SK-N-MC (cell line): Measurements from ENCODE around the gene MAPK8IP2.

ENCODE experiments used
- DNase-seq: peaks from one replicate; pipeline ENCODE4 v3.0.0-alpha.2; 2011; ENCODE audit warnings: low read depth, low spot score
- H3K27ac ChIP-seq: fragments of 200-600 bp; sonication (generic); 2 replicates; pipeline ENCODE4 v1.5.1; 2016; ENCODE audit warnings: mixed run types
- H3K36me3 ChIP-seq: fragments of 200-600 bp; sonication (generic); 2 replicates; pipeline ENCODE4 v1.6.1; 2017; ENCODE audit warnings: antibody characterized with exemption, low read length, mixed read lengths; ENCODE audit not compliant: insufficient read depth
- H3K4me3 ChIP-seq: fragments of 200-600 bp; sonication (generic); 2 replicates; pipeline ENCODE4 v1.5.1; 2016
- H3K9ac ChIP-seq: fragments of 200-600 bp; sonication (generic); 2 replicates; pipeline ENCODE4 v1.8.0; 2017; ENCODE audit warnings: mixed run types, mixed read lengths; ENCODE audit not compliant: insufficient read length
- H3K9me3 ChIP-seq: fragments of 200-600 bp; sonication (generic); 2 replicates; pipeline ENCODE4 v1.6.1; 2017; ENCODE audit warnings: low read depth, mild to moderate bottlenecking, antibody characterized with exemption, low read length, moderate library complexity, mixed read lengths
- EZH2 ChIP-seq: fragments of 200-600 bp; sonication (generic); IDR thresholded peaks from one replicate; pipeline ENCODE4 v1.6.1; 2017; ENCODE audit warnings: antibody characterized with exemption
- FOXP2 ChIP-seq: optimal IDR thresholded peaks from 2 replicates; pipeline ENCODE3; 2011; ENCODE audit warnings: mild to moderate bottlenecking, moderate library complexity; ENCODE audit not compliant: insufficient read depth; ENCODE audit errors: extremely low read length, control extremely low read depth
- POLR2AphosphoS5 ChIP-seq: IDR thresholded peaks from 2 replicates; pipeline ENCODE4 v1.6.1; 2012; ENCODE audit warnings: mild to moderate bottlenecking, low read depth, low read length, borderline replicate concordance

MAPK8IP2 gene

DNA sequence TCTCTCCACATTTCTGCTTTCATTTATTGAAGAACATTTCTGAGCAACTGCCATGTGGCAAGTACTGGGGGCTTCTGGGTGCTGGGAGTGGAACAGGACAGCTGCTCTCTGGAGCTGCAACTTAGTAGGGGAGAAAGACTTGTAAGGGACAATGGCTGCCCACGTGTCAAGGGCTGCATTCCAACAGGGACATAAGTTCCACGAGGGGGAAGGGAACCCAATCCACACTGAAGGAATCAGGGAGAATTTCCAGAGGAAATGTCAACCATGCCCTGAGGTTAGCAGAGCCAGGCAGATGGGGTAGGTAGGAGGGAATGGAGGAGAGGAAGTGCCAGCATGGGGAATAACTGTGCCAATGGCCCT lies 1.7 kb downstream of the MAPK8IP2 start:
- Histone ChIP-seq H3K36me3 (no peaks in the 10 kb centered on the region), H3K27ac (no peak overlapping the region), H3K9ac (no peak overlapping the region), H3K9me3 (no peaks in the 10 kb centered on the region), H3K4me3 (no peak overlapping the region)
- DNase-seq = no peak
- no peak for TF ChIP-seq POLR2AphosphoS5
- no peak for TF ChIP-seq EZH2
- TF ChIP-seq FOXP2 = no peak

DNA sequence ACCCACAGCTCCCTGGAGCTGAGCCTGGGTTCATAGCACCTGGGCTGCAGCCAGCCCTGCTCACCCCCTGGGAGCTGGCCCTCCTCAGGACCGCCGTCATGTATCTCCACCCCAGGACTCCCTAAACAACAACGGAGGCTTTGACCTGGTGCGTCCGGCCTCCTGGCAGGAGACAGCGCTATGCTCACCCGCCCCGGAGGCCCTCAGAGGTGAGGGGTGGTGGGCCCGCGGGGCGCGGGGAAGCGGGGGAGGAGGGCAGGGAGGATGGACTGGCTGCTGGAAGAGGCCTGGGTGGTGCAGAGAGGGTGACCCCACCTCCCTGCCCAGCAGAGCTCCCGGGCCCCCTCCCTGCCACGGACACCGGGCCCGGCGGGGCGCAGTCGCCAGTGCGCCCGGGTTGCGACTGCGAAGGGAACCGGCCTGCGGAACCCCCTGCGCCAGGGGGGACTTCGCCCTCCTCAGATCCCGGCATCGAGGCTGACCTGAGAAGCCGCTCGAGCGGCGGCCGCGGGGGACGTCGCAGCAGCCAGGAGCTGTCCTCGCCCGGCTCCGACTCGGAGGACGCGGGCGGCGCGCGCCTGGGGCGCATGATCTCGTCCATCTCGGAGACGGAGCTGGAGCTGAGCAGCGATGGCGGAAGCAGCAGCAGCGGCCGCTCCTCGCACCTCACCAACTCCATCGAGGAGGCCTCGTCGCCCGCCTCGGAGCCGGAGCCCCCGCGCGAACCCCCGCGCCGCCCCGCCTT lies 3.1 kb downstream of the MAPK8IP2 start:
- H3K4me3 ChIP-seq = no peak overlapping the region
- H3K36me3 ChIP-seq = no peaks in the 10 kb centered on the region
- no peak overlapping the region for H3K27ac ChIP-seq
- H3K9me3 ChIP-seq = no peaks in the 10 kb centered on the region
- no peak overlapping the region for H3K9ac ChIP-seq
- DNase-seq = no peak
- no peak for TF ChIP-seq POLR2AphosphoS5
- no peak for TF ChIP-seq FOXP2
- TF ChIP-seq EZH2 = no peak

DNA sequence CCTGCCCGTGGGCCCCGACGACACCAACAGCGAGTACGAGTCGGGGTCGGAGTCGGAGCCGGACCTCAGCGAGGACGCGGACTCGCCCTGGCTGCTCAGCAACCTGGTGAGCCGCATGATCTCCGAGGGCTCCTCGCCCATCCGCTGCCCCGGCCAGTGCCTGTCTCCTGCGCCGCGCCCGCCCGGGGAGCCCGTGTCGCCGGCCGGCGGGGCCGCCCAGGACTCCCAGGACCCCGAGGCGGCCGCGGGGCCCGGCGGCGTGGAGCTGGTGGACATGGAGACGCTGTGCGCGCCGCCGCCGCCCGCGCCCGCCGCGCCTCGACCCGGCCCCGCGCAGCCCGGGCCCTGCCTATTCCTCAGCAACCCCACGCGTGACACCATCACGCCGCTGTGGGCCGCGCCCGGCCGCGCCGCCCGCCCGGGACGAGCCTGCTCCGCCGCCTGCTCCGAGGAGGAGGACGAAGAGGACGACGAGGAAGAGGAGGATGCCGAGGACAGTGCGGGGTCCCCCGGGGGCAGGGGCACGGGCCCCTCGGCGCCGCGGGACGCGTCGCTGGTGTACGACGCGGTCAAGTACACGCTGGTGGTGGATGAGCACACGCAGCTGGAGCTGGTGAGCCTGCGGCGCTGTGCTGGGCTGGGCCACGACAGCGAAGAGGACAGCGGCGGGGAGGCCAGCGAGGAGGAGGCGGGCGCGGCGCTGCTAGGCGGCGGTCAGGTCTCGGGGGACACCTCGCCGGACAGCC lies 3.8 kb downstream of the MAPK8IP2 start:
- H3K36me3 ChIP-seq = no peaks in the 10 kb centered on the region
- no peak overlapping the region for H3K27ac ChIP-seq
- DNase-seq = no peak
- H3K9ac ChIP-seq = no peak overlapping the region
- no peak overlapping the region for H3K4me3 ChIP-seq
- no peaks in the 10 kb centered on the region for H3K9me3 ChIP-seq
- TF ChIP-seq FOXP2 (no peak), POLR2AphosphoS5 (no peak), EZH2 (no peak)

DNA sequence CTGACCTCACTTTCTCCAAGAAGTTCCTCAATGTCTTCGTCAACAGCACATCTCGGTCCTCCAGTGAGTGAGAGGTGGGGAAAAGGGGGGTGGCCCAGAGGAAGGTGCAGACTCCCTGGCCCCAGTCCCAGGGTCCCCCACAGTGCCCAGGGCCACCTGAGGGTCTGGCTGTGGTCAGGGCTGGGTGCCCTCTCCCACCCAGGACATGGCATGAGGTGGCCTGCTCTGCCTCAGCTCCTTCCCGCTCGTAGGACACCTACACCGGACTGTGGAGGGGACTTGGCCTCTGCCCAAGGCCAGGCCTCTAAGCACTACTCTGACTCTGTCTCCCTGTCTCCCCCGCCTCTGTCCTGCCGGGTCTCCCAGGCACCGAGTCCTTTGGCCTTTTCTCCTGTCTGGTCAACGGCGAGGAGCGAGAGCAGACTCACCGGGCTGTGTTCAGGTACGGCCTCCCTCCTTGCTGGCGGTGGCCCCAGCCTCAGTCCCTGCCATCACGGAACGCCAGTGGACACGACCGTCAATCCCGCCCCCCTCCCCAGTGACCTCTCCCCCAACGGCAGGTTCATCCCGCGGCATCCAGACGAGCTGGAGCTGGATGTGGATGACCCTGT lies 4.5 kb downstream of the MAPK8IP2 start:
- Histone ChIP-seq H3K4me3 (no peak overlapping the region), H3K9ac (no peak overlapping the region), H3K9me3 (no peaks in the 10 kb centered on the region), H3K36me3 (no peaks in the 10 kb centered on the region), H3K27ac (no peak overlapping the region)
- TF ChIP-seq FOXP2 (no peak), POLR2AphosphoS5 (no peak), EZH2 (no peak)
- no peak for DNase-seq

DNA sequence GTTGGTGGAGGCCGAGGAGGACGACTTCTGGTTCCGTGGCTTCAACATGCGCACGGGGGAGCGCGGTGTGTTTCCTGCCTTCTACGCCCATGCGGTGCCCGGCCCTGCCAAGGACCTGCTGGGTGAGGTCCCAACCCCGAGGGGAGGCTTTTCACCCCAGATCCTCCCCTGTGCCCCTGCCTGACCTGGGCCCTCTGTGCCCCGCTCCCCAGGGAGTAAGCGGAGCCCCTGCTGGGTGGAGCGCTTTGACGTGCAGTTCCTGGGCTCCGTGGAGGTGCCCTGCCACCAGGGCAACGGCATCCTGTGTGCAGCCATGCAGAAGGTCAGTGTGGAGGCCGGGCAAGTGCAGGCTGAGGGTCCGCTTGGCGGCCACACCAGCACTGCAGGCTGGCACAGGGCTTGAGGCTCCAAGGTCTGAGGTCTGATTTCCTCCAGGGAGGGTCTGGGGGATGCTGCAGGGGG lies 5.1 kb downstream of the MAPK8IP2 start:
- no peaks in the 10 kb centered on the region for H3K36me3 ChIP-seq
- H3K9me3 ChIP-seq = no peaks in the 10 kb centered on the region
- H3K9ac ChIP-seq = no peak overlapping the region
- H3K4me3 ChIP-seq = no peak overlapping the region
- H3K27ac ChIP-seq = no peak overlapping the region
- TF ChIP-seq FOXP2 (no peak), EZH2 (no peak), POLR2AphosphoS5 (no peak)
- DNase-seq = no peak

DNA sequence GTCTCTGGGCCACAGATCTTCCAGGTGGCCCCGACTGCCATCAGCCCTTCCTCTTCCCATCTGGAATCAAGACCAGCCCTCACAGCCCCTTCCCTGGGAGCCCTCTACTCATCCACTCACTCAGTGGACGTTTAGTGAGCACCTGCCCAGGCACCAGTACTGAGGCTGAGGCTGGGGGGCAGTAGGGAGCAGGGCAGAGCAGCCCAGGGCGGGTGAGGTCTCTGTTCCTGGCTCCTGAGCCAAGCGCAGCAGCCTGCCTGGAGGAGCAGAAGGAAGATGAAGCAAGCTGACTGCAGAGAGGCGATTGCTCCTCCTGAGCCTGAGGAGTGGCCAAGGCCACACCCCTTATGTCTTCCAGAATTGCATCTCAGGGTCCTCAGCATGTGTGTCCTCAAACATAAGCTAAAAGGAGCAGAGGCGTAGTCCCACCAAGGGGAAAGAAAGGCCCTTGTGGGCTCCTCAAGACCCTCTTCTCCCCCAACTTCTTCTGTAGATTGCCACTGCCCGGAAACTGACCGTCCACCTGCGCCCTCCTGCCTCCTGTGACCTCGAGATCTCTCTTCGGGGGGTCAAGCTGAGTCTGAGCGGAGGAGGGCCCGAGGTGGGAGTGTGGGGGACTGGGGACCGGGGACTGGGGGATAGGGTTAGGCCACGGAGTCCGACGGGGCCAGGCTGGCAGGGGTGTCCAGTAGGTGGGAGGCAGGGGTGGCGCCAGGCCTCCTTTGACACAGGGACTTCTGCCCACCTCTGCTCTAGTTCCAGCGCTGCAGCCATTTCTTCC lies 5.8 kb downstream of the MAPK8IP2 start:
- no peak for DNase-seq
- TF ChIP-seq POLR2AphosphoS5 = no peak
- TF ChIP-seq EZH2 = no peak
- no peak for TF ChIP-seq FOXP2
- Histone ChIP-seq H3K9ac (no peak overlapping the region), H3K9me3 (no peaks in the 10 kb centered on the region), H3K27ac (no peak overlapping the region), H3K36me3 (no peaks in the 10 kb centered on the region), H3K4me3 (no peak overlapping the region)

DNA sequence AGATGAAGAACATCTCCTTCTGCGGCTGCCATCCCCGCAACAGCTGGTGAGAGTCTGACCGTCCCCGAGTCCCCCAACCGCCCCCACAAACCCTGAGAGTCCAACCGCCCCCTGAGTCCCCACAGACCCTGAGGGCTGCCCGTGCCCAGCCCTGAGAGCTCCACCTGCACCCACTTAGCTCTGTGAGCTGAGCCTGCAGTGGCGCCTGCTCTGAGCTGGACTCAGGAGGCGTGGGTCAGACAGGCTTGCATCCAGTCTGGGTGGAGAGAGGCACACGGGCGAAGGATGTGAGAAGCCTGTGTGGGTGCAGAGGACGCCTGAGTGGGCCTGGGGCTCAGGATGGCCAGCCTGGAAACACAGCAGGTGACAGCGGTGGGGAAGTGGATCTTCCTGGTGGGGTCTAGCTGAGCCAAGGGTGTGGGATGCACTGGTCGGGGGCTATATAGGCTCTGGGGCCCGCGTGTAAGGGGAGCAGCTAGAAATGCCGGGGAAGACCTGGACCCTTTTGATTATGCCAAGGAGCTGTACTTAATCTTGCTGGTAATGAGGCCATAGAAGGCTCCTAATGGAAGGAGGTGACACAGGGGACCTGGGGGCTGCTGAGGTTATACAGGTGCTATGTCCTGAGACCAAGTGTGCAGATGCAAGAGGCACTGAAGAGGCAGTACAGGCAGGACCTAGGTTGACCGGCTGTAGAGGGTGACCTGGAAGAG lies 6.5 kb downstream of the MAPK8IP2 start:
- no peak overlapping the region for H3K9ac ChIP-seq
- no peak overlapping the region for H3K4me3 ChIP-seq
- H3K9me3 ChIP-seq = no peaks in the 10 kb centered on the region
- no peak for TF ChIP-seq POLR2AphosphoS5
- no peak for TF ChIP-seq EZH2
- TF ChIP-seq FOXP2 = no peak
- H3K36me3 ChIP-seq = no peaks in the 10 kb centered on the region
- no peak for DNase-seq
- H3K27ac ChIP-seq = no peak overlapping the region
